ENCODE data around the gene SPDYA.

SPDYA gene

DNA sequence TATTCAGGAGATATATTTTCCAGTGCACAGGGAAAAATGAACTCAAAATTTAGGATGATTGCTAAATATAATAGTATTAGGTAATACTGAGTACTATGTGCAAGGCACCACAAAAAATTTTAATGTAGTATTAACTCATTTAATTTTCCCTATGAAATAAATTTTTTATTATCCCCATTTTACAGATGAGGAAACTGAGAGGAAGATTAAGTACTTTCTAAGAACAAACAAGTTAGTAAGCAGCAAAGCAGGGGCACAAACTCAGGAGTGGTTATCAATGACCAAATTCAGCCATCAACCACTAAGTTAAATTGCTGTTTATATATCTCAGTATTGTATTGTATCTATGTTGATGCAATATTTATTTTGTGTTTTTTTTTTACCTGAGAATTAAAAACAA is 14.2 kb downstream of the SPDYA start:
- H3K27ac ChIP-seq = no peak overlapping the region
- TF ChIP-seq, protein P1, sequence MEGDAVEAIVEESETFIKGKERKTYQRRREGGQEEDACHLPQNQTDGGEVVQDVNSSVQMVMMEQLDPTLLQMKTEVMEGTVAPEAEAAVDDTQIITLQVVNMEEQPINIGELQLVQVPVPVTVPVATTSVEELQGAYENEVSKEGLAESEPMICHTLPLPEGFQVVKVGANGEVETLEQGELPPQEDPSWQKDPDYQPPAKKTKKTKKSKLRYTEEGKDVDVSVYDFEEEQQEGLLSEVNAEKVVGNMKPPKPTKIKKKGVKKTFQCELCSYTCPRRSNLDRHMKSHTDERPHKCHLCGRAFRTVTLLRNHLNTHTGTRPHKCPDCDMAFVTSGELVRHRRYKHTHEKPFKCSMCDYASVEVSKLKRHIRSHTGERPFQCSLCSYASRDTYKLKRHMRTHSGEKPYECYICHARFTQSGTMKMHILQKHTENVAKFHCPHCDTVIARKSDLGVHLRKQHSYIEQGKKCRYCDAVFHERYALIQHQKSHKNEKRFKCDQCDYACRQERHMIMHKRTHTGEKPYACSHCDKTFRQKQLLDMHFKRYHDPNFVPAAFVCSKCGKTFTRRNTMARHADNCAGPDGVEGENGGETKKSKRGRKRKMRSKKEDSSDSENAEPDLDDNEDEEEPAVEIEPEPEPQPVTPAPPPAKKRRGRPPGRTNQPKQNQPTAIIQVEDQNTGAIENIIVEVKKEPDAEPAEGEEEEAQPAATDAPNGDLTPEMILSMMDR (conservative IDR thresholded peaks at IDR 0.05) = no peak

DNA sequence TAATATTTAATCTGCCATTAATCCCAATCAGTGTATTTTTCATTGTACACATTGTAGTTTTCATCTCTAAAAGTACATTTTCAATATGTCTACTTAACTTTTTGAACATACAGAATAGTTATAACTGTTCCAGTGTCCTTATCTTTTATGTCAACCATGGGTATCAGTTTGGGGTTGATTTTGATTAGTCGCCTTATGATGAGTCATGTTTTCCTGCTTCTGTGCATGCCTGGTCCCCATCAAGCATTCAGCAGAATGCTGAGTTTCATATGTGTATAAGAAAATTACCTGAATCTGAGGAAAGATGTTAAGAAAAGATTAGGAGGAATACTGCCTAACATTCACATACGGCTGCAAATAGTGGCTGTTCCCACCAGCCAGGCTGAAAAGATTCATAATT is 17.7 kb downstream of the SPDYA start:
- no peak overlapping the region for H3K27ac ChIP-seq
- TF ChIP-seq, protein P1 (conservative IDR thresholded peaks at IDR 0.05) = no peak

DNA sequence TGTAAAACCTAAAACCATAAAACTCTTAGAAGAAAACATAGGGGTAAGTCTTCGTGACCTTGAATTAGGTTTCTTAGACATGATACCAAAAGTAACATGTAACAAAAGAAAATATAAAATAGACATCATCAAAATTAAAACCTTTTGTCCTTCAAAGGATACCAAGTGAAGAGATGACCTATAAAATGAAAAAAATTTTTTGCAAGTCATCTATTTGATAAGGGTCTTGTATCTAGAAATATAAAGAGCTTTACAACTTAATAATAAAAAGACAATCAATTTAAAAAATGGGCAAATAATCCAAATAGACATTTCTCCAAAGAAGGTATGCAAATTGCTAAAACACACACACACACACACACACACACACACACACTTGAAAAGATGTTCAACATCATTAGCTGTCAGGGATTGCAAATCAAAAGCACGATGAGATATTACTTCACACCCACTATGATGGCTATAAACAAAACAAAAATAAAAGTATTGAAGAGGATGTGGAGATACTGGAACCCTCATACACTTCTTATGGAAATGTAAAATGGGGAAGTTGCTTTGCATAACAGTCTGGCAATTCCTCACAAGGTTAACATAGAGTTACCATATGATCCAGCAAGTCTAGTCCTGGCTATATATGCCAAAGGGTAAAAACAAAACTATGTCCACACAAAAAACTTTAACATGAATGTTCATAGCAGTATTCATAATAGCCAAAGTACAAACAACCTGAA is 23.3 kb downstream of the SPDYA start:
- no peak overlapping the region for H3K27ac ChIP-seq
- TF ChIP-seq, protein P1 (conservative IDR thresholded peaks at IDR 0.05) = no peak

DNA sequence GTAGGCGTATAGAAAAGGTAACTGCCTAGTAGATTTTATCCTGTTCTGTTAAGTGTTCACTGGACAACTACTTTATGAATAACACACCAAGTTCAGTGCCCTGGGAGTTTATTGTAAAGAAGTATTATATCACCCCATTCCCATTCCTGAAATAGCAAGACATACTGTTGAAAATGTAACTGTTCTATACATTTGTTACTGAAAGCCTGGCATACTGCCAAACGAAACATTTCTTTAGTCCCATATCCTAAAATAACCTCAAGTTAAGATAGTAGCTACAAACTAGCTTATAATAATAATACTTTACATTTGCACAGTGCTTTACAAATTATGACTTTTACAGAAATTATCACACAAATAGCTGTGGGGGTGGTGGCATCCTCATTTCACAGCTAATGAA is 25.1 kb downstream of the SPDYA start:
- H3K27ac ChIP-seq = no peak overlapping the region
- TF ChIP-seq, protein P1 (conservative IDR thresholded peaks at IDR 0.05) = no peak

DNA sequence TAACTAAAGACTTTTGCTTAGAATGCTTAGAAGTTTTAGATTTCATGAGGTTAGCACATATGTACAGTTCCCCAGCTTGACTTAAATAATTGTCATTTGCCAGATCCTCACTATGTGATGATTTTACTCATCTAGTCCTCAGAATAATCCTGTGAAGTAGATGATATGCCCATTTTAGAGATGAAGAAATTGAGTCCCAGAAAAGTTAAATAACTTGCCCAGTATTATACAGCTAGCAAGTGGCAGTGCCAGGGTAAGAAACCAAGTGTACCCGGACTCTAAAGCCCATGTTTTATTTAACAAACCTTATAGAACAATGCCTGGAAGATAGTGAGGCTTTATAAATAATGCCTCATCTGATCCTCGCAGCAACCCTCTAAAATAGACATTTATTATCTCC is 28.3 kb downstream of the SPDYA start:
- TF ChIP-seq, protein P1 (conservative IDR thresholded peaks at IDR 0.05) = no peak
- H3K27ac ChIP-seq = no peak overlapping the region

DNA sequence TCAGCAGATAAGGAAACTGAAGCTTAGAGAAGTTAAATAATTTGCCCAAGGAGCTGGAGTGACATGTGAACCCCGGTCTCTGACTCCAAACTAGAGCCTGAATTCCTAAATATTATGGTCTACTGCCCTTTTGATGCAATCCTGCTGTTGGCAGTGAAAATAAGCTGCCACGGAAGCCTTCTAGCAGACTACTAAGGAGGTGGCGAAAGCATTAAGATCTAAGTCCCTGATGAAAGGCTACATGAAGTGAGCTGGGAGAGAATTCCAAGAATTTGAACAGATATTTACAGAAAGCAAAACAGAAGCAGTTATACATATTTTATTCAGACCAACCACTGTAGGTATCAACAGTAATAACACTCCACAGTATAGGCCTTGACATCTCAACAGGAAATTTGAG is 31.4 kb downstream of the SPDYA start:
- TF ChIP-seq, protein P1 (conservative IDR thresholded peaks at IDR 0.05) = no peak
- H3K27ac ChIP-seq = peak overlapping the region; percentile 46

DNA sequence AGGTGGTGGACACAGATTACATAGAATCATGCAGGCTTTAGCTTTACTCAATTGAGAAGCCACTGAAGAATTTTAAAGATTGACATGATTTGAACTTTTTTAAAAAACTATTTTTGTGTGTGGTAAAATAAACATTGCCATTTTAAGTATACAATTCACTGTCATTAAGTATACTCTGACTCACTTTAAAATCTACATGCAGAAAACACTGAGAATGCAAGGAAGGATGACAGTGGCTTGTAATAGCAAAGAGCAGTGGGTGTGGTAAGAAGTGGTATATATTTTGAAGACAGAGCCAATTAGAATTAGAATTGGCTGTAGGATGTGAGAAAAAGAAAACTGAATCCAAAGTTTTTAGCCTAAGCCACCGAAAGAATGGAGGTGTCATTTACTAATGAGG is 44.6 kb downstream of the SPDYA start:
- no peak overlapping the region for H3K27ac ChIP-seq
- TF ChIP-seq, protein P1 (conservative IDR thresholded peaks at IDR 0.05) = no peak
